HepG2 (cell line): ENCODE results near the gene COA1.

ENCODE experiments used
- SNAPC2 ChIP-seq: sonication (generic); formaldehyde crosslinking; IDR thresholded peaks from 2 replicates; pipeline ENCODE4 v1.8.1; 2022; ENCODE audit warnings: mild to moderate bottlenecking, missing genetic modification reagents
- SRF ChIP-seq: IDR thresholded peaks from 2 replicates; pipeline ENCODE4 v1.6.1; 2011; ENCODE audit warnings: mild to moderate bottlenecking, low read depth, low read length, moderate library complexity
- ZFX ChIP-seq: sonication (generic); formaldehyde crosslinking; IDR thresholded peaks from 2 replicates; pipeline ENCODE4 v1.4.0; 2020; ENCODE audit warnings: mild to moderate bottlenecking, low read depth, missing genetic modification reagents, moderate library complexity
- ZNF747 ChIP-seq: sonication (generic); formaldehyde crosslinking; IDR thresholded peaks from 2 replicates; pipeline ENCODE4 v1.8.1; 2023; ENCODE audit warnings: missing genetic modification reagents, mild to moderate bottlenecking, borderline replicate concordance
- TF ChIP-seq, protein P1 (sequence below): sonication (generic); formaldehyde crosslinking; IDR thresholded peaks from 2 replicates; pipeline ENCODE4 v1.5.0; 2020; ENCODE audit warnings: mild to moderate bottlenecking, missing genetic modification reagents, moderate library complexity
- TF ChIP-seq, protein P2 (sequence below): sonication (generic); formaldehyde crosslinking; IDR thresholded peaks from 2 replicates; pipeline ENCODE4 v1.4.0; 2020; ENCODE audit warnings: missing genetic modification reagents, borderline replicate concordance
- TF ChIP-seq, protein P3 (sequence below): sonication (generic); formaldehyde crosslinking; IDR thresholded peaks from 2 replicates; pipeline ENCODE4 v1.8.0; 2022; ENCODE audit warnings: missing genetic modification reagents, mild to moderate bottlenecking, borderline replicate concordance

DNA sequence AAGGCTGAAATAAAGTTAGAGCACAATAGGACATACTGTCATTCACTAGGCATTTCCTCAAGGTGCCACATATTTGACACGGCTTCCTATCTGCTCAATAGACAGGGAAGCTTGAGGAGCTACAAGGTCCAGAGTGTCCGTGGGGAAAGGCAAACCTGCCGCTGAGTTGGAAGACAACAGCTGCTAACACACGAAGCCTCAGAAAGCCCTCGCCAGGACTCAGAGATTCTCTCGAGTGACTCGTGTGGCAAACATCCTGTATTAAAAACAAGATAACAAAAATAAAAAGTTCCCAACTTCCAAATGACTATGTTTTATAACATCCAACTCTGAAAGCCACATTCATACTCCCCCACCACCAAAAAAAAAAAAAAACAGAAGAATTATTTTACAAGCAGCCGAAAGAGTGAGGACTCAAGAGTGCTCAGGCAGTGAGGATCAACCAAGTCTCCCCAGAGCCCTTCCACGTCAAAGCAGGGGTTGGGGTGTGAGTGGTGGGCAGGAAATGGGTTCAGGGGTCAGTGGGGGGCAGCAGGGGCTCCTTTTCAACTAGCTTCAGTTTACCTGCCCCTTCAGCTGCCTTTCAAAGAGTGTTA, 78.8 kb downstream of the COA1 start:
- TF ChIP-seq, protein P1, sequence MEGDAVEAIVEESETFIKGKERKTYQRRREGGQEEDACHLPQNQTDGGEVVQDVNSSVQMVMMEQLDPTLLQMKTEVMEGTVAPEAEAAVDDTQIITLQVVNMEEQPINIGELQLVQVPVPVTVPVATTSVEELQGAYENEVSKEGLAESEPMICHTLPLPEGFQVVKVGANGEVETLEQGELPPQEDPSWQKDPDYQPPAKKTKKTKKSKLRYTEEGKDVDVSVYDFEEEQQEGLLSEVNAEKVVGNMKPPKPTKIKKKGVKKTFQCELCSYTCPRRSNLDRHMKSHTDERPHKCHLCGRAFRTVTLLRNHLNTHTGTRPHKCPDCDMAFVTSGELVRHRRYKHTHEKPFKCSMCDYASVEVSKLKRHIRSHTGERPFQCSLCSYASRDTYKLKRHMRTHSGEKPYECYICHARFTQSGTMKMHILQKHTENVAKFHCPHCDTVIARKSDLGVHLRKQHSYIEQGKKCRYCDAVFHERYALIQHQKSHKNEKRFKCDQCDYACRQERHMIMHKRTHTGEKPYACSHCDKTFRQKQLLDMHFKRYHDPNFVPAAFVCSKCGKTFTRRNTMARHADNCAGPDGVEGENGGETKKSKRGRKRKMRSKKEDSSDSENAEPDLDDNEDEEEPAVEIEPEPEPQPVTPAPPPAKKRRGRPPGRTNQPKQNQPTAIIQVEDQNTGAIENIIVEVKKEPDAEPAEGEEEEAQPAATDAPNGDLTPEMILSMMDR (CRISPR knock-in tag), result no peak
- TF ChIP-seq SRF, result no peak
- TF ChIP-seq, protein P2, sequence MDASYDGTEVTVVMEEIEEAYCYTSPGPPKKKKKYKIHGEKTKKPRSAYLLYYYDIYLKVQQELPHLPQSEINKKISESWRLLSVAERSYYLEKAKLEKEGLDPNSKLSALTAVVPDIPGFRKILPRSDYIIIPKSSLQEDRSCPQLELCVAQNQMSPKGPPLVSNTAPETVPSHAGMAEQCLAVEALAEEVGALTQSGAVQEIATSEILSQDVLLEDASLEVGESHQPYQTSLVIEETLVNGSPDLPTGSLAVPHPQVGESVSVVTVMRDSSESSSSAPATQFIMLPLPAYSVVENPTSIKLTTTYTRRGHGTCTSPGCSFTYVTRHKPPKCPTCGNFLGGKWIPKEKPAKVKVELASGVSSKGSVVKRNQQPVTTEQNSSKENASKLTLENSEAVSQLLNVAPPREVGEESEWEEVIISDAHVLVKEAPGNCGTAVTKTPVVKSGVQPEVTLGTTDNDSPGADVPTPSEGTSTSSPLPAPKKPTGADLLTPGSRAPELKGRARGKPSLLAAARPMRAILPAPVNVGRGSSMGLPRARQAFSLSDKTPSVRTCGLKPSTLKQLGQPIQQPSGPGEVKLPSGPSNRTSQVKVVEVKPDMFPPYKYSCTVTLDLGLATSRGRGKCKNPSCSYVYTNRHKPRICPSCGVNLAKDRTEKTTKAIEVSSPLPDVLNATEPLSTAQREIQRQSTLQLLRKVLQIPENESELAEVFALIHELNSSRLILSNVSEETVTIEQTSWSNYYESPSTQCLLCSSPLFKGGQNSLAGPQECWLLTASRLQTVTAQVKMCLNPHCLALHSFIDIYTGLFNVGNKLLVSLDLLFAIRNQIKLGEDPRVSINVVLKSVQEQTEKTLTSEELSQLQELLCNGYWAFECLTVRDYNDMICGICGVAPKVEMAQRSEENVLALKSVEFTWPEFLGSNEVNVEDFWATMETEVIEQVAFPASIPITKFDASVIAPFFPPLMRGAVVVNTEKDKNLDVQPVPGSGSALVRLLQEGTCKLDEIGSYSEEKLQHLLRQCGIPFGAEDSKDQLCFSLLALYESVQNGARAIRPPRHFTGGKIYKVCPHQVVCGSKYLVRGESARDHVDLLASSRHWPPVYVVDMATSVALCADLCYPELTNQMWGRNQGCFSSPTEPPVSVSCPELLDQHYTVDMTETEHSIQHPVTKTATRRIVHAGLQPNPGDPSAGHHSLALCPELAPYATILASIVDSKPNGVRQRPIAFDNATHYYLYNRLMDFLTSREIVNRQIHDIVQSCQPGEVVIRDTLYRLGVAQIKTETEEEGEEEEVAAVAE (CRISPR knock-in tag), result no peak
- TF ChIP-seq ZNF747, result no peak
- TF ChIP-seq SNAPC2 (CRISPR knock-in tag), result no peak
- no peak for TF ChIP-seq ZFX (CRISPR knock-in tag)
- TF ChIP-seq, protein P3, sequence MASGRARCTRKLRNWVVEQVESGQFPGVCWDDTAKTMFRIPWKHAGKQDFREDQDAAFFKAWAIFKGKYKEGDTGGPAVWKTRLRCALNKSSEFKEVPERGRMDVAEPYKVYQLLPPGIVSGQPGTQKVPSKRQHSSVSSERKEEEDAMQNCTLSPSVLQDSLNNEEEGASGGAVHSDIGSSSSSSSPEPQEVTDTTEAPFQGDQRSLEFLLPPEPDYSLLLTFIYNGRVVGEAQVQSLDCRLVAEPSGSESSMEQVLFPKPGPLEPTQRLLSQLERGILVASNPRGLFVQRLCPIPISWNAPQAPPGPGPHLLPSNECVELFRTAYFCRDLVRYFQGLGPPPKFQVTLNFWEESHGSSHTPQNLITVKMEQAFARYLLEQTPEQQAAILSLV (CRISPR knock-in tag), result no peak
